Astrocyte of the spinal cord (primary cell): ENCODE measurements around the gene TMEM255B.
"Not testable (repeated sequence)": the region's sequence is repeated elsewhere in the genome, so short reads cannot be mapped to it uniquely, and the experiment has no call there.

Experiments
- DNase-seq: peaks from one replicate; pipeline ENCODE4 v3.0.0; 2011; ENCODE audit warnings: low read depth, low spot score
- H3K4me3 ChIP-seq: 2 replicates; pipeline ENCODE4 v1.5.1; 2011; ENCODE audit warnings: low read depth, mild to moderate bottlenecking, low read length, moderate library complexity
- CTCF ChIP-seq: IDR thresholded peaks from 2 replicates; pipeline ENCODE4 v1.5.1; 2012; ENCODE audit warnings: low read depth, mild to moderate bottlenecking, low read length, inconsistent platforms
- in situ Hi-C: cut with HindIII; loops from 2 replicates; pipeline ENCODE4 v1.10.0; 2017; ENCODE audit warnings: low sequenced_read_pairs

TMEM255B gene

GRCh38 chr13:113787694-113788093 lies 28.7 kb downstream of the TMEM255B start:
- H3K4me3 ChIP-seq, result no peak overlapping the region
- DNase-seq, result no peak
- TF ChIP-seq CTCF, result no peak
- in situ Hi-C loops, result no loop called here

DNA sequence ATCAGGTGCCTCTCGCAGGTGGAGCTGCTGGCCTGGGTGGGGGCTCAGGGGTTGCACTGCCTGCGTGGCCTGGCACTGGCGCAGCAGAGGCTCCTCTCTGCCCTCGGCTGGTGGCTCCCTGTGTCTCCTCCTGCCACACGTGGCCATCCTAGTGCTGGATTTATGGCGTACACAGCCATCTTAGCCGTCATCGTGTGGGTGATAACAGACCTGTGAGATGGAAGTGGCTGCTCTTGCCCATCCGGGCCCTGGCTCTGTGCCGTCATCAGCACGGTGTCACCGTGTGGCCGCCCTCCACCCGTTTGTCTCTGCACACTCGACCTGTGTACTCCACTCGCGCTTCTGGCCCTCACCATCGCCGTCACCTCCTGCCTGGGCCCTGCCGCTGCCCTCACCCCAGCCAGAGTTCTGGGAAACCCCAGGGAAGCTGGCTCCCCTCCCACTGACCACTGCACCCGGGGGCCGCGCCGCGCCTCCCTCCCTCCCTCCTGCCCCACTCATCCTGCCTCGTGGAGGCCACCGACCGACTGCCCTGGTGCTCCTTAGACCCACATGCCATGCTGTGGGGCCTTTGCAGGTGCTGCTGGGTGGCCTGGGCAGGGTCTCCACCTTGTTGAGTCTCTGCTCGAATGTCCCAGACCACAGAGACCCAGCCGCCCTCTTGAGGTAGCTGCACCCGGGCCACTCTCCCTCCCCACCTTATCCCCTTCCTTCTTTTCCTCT lies 29.5 kb downstream of the TMEM255B start:
- TF ChIP-seq CTCF, result no peak
- in situ Hi-C loops, result no loop called here
- no peak overlapping the region for H3K4me3 ChIP-seq
- DNase-seq, result no peak

GRCh38 chr13:113789167-113789566 lies 30.1 kb downstream of the TMEM255B start:
- no peak for DNase-seq
- TF ChIP-seq CTCF, result no peak
- no peak overlapping the region for H3K4me3 ChIP-seq
- in situ Hi-C loops, result no loop called here

DNA sequence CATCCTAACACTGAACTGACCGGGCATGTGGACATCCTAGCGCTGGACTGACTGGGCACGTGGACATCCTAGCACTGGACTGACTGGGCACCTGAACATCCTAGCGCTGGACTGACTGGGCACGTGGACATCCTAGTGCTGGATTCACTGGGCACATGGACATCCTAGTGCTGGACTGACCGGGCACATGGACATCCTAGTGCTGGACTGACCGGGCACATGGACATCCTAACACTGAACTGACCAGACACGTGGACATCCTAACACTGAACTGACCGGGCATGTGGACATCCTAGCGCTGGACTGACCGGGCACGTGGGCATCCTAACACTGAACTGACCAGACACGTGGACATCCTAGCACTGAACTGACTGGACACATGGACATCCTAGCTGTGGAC lies 30.9 kb downstream of the TMEM255B start:
- H3K4me3 ChIP-seq, in situ Hi-C loops, DNase-seq: not testable (repeated sequence)

DNA sequence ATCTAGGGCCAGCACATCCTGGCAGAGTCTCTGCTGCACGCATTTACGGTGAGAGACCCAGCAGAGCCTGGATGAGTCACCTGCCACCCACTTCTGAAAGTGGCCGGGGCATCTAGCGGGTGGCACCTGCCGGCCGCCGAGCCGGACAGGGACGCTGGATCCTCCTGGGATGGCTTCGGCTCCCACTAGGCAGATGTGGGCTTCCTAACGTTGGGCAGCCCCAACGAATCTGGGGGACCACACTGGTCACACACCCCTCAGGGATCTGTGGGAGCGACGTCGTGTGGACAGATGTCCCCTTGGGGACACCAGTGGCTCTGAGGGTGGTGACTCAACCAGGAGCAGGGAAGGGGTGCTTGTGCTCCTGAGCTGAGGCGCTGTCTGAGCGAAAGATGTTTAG lies 32.2 kb downstream of the TMEM255B start:
- no peak overlapping the region for H3K4me3 ChIP-seq
- TF ChIP-seq CTCF, result no peak
- in situ Hi-C loops, result no loop called here
- DNase-seq, result no peak

DNA sequence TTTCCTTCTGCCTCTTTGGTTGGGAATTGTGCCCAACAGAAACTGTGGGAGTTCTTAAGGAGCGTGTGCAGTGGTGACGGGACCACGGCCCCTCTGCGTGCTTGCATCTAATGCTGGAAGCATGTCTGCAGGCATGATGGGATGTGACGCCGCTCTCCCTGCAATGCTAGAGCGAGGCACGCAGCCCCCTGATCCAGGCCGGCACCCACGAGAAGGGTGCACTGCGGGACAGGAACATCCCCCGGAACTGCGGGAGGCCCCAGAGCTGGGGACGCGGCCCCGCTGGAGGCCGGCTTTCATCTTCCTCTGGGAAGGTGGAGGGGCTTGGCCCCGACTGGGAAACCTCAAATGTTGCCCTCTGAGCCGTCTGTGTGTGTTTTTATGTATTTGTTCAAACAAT lies 32.7 kb downstream of the TMEM255B start:
- H3K4me3 ChIP-seq, result no peak overlapping the region
- in situ Hi-C loops, result no loop called here
- no peak for TF ChIP-seq CTCF
- DNase-seq, result no peak

DNA sequence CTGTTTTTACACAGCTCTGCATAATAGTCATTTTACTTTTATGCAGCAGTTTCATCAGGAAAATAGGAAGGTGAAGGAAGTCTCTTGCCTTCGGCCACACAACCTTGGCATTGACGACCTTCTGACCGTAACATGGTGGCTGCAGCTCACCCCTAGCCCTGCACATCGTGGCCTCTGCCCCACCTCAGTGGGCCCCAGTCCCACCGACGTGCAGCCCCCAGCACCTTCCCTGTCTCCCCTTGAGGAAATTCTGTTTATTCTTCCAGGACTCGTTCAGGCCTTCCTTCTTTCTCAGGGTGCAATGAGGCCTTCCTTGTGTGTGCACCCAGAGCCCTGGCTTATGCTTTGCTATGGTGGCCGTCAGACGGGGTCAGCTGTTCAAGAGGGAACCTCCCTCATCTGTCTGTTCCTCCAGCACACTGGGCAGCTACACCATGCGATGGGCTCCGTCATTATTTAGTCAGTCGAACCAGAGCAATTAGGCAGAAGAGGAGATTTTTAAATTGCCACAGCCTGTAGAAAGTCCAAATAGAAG lies 33.3 kb downstream of the TMEM255B start:
- no peak for TF ChIP-seq CTCF
- in situ Hi-C loops, result no loop called here
- no peak overlapping the region for H3K4me3 ChIP-seq
- no peak for DNase-seq
